Thyroid gland (tissue), 4 donors: Measurements from ENCODE around the gene CCR2.

Source experiments
- POLR2A ChIP-seq, 2 donors: fragments of 450-650 bp; IDR thresholded peaks; one replicate each; pipeline ENCODE4 v1.6.1; 2017; ENCODE audit warnings: antibody characterized with exemption in 2 of 2, mild to moderate bottlenecking in 2 of 2, moderate library complexity in 1 of 2
- TF ChIP-seq, protein P1 (sequence below), 6 experiments: fragments of 200-600 bp in 3 of 6; fragments of 450-650 bp in 3 of 6; sonication (generic) in 3 of 6; IDR thresholded peaks; one replicate each; pipeline ENCODE4 v1.5.1; 2016 to 2019; ENCODE audit warnings: antibody characterized with exemption in 6 of 6, mild to moderate bottlenecking in 2 of 6, inconsistent platforms in 1 of 6, moderate library complexity in 1 of 6

- TF ChIP-seq, protein P1, sequence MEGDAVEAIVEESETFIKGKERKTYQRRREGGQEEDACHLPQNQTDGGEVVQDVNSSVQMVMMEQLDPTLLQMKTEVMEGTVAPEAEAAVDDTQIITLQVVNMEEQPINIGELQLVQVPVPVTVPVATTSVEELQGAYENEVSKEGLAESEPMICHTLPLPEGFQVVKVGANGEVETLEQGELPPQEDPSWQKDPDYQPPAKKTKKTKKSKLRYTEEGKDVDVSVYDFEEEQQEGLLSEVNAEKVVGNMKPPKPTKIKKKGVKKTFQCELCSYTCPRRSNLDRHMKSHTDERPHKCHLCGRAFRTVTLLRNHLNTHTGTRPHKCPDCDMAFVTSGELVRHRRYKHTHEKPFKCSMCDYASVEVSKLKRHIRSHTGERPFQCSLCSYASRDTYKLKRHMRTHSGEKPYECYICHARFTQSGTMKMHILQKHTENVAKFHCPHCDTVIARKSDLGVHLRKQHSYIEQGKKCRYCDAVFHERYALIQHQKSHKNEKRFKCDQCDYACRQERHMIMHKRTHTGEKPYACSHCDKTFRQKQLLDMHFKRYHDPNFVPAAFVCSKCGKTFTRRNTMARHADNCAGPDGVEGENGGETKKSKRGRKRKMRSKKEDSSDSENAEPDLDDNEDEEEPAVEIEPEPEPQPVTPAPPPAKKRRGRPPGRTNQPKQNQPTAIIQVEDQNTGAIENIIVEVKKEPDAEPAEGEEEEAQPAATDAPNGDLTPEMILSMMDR (IDR thresholded peaks at IDR 0.05): no peak
- TF ChIP-seq POLR2A (IDR thresholded peaks at IDR 0.05): no peak
These were observed 21.3 kb downstream of the CCR2 start for GRCh38 chr3:46375218-46375617.
